ENCODE data around the gene UBE2B.

UBE2B gene

DNA sequence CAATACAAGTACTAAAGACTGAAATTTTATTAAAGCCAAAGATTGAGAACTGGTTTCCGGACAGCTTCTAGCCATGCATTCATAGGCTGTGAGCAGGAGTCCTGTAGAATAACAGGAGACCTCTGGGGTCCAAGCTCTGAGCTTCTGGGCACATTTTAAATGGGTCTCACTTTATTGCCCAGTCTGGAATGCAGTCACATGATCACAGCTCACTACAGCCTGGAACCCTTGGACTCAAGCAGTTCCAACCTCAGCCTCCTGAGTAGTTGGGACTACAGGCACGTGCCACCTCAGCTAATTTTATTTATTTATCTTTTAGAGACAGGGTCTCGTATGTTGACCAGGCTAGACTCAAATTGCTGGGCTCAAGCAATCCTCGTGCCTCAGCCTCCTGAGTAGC, 24.9 kb downstream of the UBE2B start:
- Histone ChIP-seq H3K9ac (ENCODE audit: low read depth, low read length, poor library complexity, severe bottlenecking) (no peak overlapping the region), H3K4me3 (ENCODE audit: low read length, poor library complexity, severe bottlenecking) (no peak overlapping the region), H3F3A (ENCODE audit: low read depth) (no peaks in the 10 kb centered on the region), H3K9me2 (replicated peaks; ENCODE audit: low read depth, low read length) (no peaks in the 10 kb centered on the region), H3K79me2 (ENCODE audit: insufficient read depth, low read length) (no peaks in the 10 kb centered on the region), H3K4me2 (ENCODE audit: low read depth, low read length, poor library complexity, severe bottlenecking) (no peak overlapping the region), H3K27me3 (ENCODE audit: insufficient read depth, low read length, poor library complexity, severe bottlenecking) (no peaks in the 10 kb centered on the region), H4K20me1 (ENCODE audit: insufficient read depth, low read length, poor library complexity, severe bottlenecking) (no peaks in the 10 kb centered on the region), H3K36me3 (ENCODE audit: insufficient read depth, low read length) (peaks cover 22% of the 10 kb centered on the region; the same call in 1 of the 2 replicates), H3K4me1 (ENCODE audit: insufficient read depth, low read length, poor library complexity, severe bottlenecking) (no peaks in the 10 kb centered on the region), H2AFZ (ENCODE audit: low read length) (no peak overlapping the region), H3K9me3 (ENCODE audit: insufficient read depth, low read depth, low read length) (no peaks in the 10 kb centered on the region)
- no peak for TF ChIP-seq EZH2phosphoT487 (IDR thresholded peaks at IDR 0.05; ENCODE audit: borderline replicate concordance)
- TF ChIP-seq, protein P1, sequence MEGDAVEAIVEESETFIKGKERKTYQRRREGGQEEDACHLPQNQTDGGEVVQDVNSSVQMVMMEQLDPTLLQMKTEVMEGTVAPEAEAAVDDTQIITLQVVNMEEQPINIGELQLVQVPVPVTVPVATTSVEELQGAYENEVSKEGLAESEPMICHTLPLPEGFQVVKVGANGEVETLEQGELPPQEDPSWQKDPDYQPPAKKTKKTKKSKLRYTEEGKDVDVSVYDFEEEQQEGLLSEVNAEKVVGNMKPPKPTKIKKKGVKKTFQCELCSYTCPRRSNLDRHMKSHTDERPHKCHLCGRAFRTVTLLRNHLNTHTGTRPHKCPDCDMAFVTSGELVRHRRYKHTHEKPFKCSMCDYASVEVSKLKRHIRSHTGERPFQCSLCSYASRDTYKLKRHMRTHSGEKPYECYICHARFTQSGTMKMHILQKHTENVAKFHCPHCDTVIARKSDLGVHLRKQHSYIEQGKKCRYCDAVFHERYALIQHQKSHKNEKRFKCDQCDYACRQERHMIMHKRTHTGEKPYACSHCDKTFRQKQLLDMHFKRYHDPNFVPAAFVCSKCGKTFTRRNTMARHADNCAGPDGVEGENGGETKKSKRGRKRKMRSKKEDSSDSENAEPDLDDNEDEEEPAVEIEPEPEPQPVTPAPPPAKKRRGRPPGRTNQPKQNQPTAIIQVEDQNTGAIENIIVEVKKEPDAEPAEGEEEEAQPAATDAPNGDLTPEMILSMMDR (conservative IDR thresholded peaks at IDR 0.05; ENCODE audit: low read length): no peak

DNA sequence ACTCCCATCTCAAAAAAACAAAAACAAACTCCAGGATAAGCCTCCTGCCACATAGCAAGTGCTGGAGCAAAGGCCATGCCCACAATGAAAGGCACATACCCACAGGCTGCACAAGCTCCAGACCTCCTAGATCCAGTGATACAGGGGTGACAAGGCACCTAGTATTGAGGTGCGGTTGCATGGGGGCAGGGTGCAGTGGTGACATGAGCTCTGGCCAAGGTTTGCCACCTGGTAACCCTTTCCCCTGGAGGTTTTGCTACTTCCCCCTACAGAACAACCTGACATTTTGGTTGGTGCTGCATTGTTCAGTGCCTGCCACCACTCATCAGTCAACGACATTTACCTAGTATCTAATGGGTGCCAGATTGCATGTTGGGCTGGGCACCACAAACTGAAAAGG, 25.8 kb downstream of the UBE2B start:
- no peak overlapping the region for H3K9ac ChIP-seq (ENCODE audit: low read depth, low read length, poor library complexity, severe bottlenecking)
- no peak overlapping the region for H3K4me3 ChIP-seq (ENCODE audit: low read length, poor library complexity, severe bottlenecking)
- H3K4me2 ChIP-seq (ENCODE audit: low read depth, low read length, poor library complexity, severe bottlenecking): no peak overlapping the region
- no peaks in the 10 kb centered on the region for H3K27me3 ChIP-seq (ENCODE audit: insufficient read depth, low read length, poor library complexity, severe bottlenecking)
- TF ChIP-seq, protein P1 (conservative IDR thresholded peaks at IDR 0.05; ENCODE audit: low read length): no peak
- TF ChIP-seq EZH2phosphoT487 (IDR thresholded peaks at IDR 0.05; ENCODE audit: borderline replicate concordance): no peak
- H3K9me2 ChIP-seq (replicated peaks; ENCODE audit: low read depth, low read length): no peaks in the 10 kb centered on the region
- peaks cover 14% of the 10 kb centered on the region; the same call in 1 of the 2 replicates for H3K36me3 ChIP-seq (ENCODE audit: insufficient read depth, low read length)
- no peaks in the 10 kb centered on the region for H3K4me1 ChIP-seq (ENCODE audit: insufficient read depth, low read length, poor library complexity, severe bottlenecking)
- H4K20me1 ChIP-seq (ENCODE audit: insufficient read depth, low read length, poor library complexity, severe bottlenecking): no peaks in the 10 kb centered on the region
- H3F3A ChIP-seq (ENCODE audit: low read depth): no peaks in the 10 kb centered on the region
- H3K9me3 ChIP-seq (ENCODE audit: insufficient read depth, low read depth, low read length): no peaks in the 10 kb centered on the region
- no peaks in the 10 kb centered on the region for H3K79me2 ChIP-seq (ENCODE audit: insufficient read depth, low read length)
- H2AFZ ChIP-seq (ENCODE audit: low read length): no peak overlapping the region

DNA sequence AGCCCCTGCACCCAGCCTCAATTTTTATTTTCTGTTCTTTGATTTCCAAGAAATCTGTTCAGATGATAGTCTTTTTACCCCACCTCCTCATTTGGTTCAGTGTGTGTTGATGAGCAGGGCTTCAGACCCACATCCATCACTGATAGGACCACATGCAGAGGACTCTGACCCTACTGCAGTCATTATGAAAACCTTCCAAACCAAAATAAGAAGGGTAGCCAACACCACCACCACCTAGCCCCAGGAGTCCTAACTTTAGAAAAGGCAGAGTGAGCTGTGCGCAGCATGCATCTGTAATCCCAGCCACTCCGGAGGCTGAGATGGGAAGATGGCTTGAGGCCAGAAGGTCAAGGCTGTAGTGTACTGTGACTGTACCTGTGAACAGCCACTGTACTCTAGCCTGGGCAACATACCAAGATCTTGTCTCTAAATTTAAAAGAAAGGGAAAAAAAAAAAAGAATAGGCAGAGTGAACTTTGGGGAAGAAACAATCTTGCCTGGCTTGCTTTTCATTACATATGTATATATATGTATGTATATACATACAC, 27.3 kb downstream of the UBE2B start:
- Histone ChIP-seq H3K9me2 (replicated peaks; ENCODE audit: low read depth, low read length) (no peaks in the 10 kb centered on the region), H3K79me2 (ENCODE audit: insufficient read depth, low read length) (no peaks in the 10 kb centered on the region), H3K4me2 (ENCODE audit: low read depth, low read length, poor library complexity, severe bottlenecking) (no peak overlapping the region), H3K9ac (ENCODE audit: low read depth, low read length, poor library complexity, severe bottlenecking) (no peak overlapping the region), H4K20me1 (ENCODE audit: insufficient read depth, low read length, poor library complexity, severe bottlenecking) (no peaks in the 10 kb centered on the region), H3K36me3 (ENCODE audit: insufficient read depth, low read length) (peaks cover 10% of the 10 kb centered on the region; the same call in 1 of the 2 replicates), H3K9me3 (ENCODE audit: insufficient read depth, low read depth, low read length) (no peaks in the 10 kb centered on the region), H3K27me3 (ENCODE audit: insufficient read depth, low read length, poor library complexity, severe bottlenecking) (no peaks in the 10 kb centered on the region), H3K4me1 (ENCODE audit: insufficient read depth, low read length, poor library complexity, severe bottlenecking) (no peaks in the 10 kb centered on the region), H3K4me3 (ENCODE audit: low read length, poor library complexity, severe bottlenecking) (no peak overlapping the region), H2AFZ (ENCODE audit: low read length) (no peak overlapping the region), H3F3A (ENCODE audit: low read depth) (no peaks in the 10 kb centered on the region)
- TF ChIP-seq EZH2phosphoT487 (IDR thresholded peaks at IDR 0.05; ENCODE audit: borderline replicate concordance): no peak
- TF ChIP-seq, protein P1 (conservative IDR thresholded peaks at IDR 0.05; ENCODE audit: low read length): no peak
